Bronchial epithelial cell (primary cell): ENCODE results near the gene TPD52L2. TPM values are rescaled to one million over a fixed set of nuclear protein-coding genes. Genes with fewer than 3 reads are reported as not detected.
"Not testable (repeated sequence)": the region's sequence is repeated elsewhere in the genome, so short reads cannot be mapped to it uniquely, and the experiment has no call there.

Experiments
- DNase-seq: peaks from one replicate; pipeline ENCODE4 v3.0.0-alpha.2; 2010; ENCODE audit warnings: low read depth
- FAIRE-seq: peaks from 2 replicates; lab custom pipeline; 2011; peaks lifted over from hg19 to GRCh38; lab: Jason Lieb, UNC
- H3K27me3 ChIP-seq: 2 replicates; pipeline ENCODE4 v1.5.1; 2011; ENCODE audit warnings: low read length; ENCODE audit not compliant: control insufficient read depth, insufficient read depth
- H3K36me3 ChIP-seq: 2 replicates; pipeline ENCODE4 v1.5.1; 2011; ENCODE audit warnings: low read length; ENCODE audit not compliant: control insufficient read depth, insufficient read depth
- H3K4me3 ChIP-seq: 2 replicates; pipeline ENCODE4 v1.5.1; 2011; ENCODE audit warnings: mild to moderate bottlenecking, low read depth, low read length, control low read depth
- total RNA-seq: library from RNA; depleted of rRNA; stranded (reverse); fragments of >200 nt; gene quantifications from 2 replicates; pipeline ENCODE4 v1.2.1, GENCODE V29; 2014
- TF ChIP-seq, protein P1 (sequence below): IDR thresholded peaks from 2 replicates; pipeline ENCODE4 v1.5.1; 2011; ENCODE audit warnings: mild to moderate bottlenecking, moderate library complexity, low read length, control low read depth, inconsistent platforms; ENCODE audit not compliant: insufficient read depth, severe bottlenecking

The TPD52L2 gene
- total RNA-seq, 1 donor from 2014 or later: 172 TPM

DNA sequence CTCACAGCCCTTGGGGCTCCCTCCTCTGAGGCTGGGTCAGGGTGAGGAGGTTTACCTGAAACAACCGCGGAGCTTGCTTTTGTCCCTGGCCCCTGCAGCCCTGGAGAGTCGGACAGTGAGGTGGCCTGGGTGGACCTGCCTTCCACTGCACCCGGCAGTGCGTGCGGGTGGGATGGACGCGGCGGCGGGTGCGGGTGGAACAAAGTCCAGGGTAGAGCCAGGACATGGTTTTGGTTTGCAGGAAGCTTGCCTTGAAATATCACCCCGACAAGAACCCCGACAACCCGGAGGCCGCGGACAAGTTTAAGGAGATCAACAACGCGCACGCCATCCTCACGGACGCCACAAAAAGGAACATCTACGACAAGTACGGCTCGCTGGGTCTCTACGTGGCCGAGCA, 64.0 kb downstream of the TPD52L2 start:
- TF ChIP-seq, protein P1, sequence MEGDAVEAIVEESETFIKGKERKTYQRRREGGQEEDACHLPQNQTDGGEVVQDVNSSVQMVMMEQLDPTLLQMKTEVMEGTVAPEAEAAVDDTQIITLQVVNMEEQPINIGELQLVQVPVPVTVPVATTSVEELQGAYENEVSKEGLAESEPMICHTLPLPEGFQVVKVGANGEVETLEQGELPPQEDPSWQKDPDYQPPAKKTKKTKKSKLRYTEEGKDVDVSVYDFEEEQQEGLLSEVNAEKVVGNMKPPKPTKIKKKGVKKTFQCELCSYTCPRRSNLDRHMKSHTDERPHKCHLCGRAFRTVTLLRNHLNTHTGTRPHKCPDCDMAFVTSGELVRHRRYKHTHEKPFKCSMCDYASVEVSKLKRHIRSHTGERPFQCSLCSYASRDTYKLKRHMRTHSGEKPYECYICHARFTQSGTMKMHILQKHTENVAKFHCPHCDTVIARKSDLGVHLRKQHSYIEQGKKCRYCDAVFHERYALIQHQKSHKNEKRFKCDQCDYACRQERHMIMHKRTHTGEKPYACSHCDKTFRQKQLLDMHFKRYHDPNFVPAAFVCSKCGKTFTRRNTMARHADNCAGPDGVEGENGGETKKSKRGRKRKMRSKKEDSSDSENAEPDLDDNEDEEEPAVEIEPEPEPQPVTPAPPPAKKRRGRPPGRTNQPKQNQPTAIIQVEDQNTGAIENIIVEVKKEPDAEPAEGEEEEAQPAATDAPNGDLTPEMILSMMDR: no peak
- DNase-seq (no peak), FAIRE-seq (no peak)
- H3K36me3 ChIP-seq: peaks cover 41% of the 10 kb centered on the region
- no peaks in the 10 kb centered on the region for H3K27me3 ChIP-seq
- H3K4me3 ChIP-seq: no peak overlapping the region

- not testable (repeated sequence) for DNase-seq, H3K4me3 ChIP-seq, H3K27me3 ChIP-seq, FAIRE-seq
- H3K36me3 ChIP-seq: peaks cover 40% of the 10 kb centered on the region
These were observed 64.4 kb downstream of the TPD52L2 start for GRCh38 chr20:63929473-63929883.

DNA sequence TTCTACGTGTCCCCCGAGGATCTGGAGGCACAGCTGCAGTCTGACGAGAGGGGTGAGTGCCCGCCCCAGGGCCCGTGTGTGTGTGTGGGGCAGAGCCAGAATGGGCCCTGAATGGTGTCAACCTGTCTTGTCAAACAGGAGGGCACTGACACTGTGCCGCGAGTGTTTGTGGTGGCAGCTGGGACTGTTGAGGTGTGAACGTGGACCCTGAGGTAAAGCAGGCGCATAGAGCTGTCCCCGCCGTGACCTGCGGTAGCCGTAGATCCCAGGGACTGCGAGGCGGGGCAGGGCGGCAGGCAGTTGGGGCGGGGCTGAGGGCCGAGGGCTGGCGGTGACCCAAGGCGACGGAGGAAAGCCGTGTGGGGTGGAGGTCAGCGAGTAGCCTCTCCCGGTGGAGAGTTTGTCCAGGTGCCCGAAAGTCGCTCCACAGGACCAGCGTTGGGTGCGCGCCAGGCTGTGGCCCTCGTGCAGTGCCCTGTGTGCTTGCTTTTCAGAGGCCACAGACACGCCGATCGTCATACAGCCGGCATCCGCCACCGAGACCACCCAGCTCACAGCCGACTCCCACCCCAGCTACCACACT, 66.0 kb downstream of the TPD52L2 start:
- FAIRE-seq (no peak), DNase-seq (no peak)
- TF ChIP-seq, protein P1: no peak
- Histone ChIP-seq H3K27me3 (no peaks in the 10 kb centered on the region), H3K4me3 (no peak overlapping the region), H3K36me3 (peaks cover 47% of the 10 kb centered on the region)

DNA sequence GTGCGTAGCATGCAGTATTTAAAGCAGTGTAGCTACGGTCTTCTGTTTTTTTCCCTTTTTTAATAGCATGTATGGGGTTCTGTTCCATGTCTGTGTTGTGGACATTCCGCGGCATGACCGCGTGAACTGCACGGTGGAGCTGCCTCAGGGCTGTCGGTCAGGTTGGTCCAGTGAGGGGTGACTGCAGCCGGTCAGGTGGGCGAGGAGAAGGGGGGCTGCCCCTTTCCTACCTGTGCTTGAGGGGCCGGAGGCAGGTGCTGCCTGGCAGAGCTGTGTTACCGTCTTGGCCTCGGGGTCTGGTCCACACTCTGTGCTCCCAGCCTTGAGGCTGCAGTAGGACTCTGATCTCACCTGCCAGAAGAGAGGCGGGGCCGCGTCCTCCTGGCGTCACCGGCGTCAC, 66.7 kb downstream of the TPD52L2 start:
- TF ChIP-seq, protein P1: no peak
- Histone ChIP-seq H3K4me3 (no peak overlapping the region), H3K36me3 (peaks cover 46% of the 10 kb centered on the region), H3K27me3 (no peaks in the 10 kb centered on the region)
- FAIRE-seq (no peak), DNase-seq (no peak)

- FAIRE-seq: no peak
- Histone ChIP-seq H3K4me3 (no peak overlapping the region), H3K27me3 (no peaks in the 10 kb centered on the region), H3K36me3 (peaks cover 46% of the 10 kb centered on the region)
- TF ChIP-seq, protein P1: no peak
- DNase-seq: no peak
These were observed 67.6 kb downstream of the TPD52L2 start for GRCh38 chr20:63932606-63933160.

GRCh38 chr20:63933646-63934045, 68.6 kb downstream of the TPD52L2 start:
- FAIRE-seq: no peak
- Histone ChIP-seq H3K27me3 (no peaks in the 10 kb centered on the region), H3K4me3 (no peak overlapping the region), H3K36me3 (peaks cover 42% of the 10 kb centered on the region)
- TF ChIP-seq, protein P1: no peak
- no peak for DNase-seq
